ENCODE measurements around the gene CCDC61. TPM values are rescaled to one million over a fixed set of nuclear protein-coding genes. Genes with fewer than 3 reads are reported as not detected.

CCDC61 gene
- polyA plus RNA-seq, 3 donors, result 4.3 to 8.8 (median 6.1) TPM

DNA sequence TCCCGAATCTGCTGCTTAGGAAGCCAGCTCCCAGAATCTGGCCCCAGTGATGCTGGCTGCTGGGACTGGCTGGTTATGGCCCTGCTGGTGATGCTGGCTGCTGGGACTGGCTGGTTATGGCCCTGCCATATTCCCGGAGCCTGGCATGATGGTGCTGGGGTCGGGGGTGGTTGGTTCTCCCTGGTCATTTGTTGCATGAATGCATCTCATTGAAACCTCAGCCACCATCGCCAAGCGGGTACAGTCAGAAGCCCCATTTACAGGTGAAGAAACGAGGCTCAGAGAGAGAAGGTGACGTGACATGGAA lies 25.5 kb downstream of the CCDC61 start:
- no peaks in the 10 kb centered on the region for H3K79me2 ChIP-seq (ENCODE audit: insufficient read depth, low read length)
- Mint-ChIP-seq H3K9me3 (peaks cover 0 to 5% (median under 1%) of the 10 kb centered on the region in 7 donors), H3K4me3 (no peak overlapping the region), H3K36me3 (peaks cover 7 to 21% of the 10 kb centered on the region in 2 donors), H3K27me3 (ENCODE audit: low read depth in 3 of 3) (peaks cover 38 to 56% (median 43%) of the 10 kb centered on the region in 3 donors), H3K4me1 (peaks cover 29% of the 10 kb centered on the region), H3K27ac (peak overlapping the region in 1 of 7 donors; percentile 11)
- TF ChIP-seq, protein P1, sequence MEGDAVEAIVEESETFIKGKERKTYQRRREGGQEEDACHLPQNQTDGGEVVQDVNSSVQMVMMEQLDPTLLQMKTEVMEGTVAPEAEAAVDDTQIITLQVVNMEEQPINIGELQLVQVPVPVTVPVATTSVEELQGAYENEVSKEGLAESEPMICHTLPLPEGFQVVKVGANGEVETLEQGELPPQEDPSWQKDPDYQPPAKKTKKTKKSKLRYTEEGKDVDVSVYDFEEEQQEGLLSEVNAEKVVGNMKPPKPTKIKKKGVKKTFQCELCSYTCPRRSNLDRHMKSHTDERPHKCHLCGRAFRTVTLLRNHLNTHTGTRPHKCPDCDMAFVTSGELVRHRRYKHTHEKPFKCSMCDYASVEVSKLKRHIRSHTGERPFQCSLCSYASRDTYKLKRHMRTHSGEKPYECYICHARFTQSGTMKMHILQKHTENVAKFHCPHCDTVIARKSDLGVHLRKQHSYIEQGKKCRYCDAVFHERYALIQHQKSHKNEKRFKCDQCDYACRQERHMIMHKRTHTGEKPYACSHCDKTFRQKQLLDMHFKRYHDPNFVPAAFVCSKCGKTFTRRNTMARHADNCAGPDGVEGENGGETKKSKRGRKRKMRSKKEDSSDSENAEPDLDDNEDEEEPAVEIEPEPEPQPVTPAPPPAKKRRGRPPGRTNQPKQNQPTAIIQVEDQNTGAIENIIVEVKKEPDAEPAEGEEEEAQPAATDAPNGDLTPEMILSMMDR (IDR thresholded peaks at IDR 0.05), result no peak
- no peaks in the 10 kb centered on the region for H3K9me3 ChIP-seq (replicated peaks in 1 of 2; ENCODE audit: control insufficient read depth in 1 of 2, insufficient read depth in 1 of 2, low read length in 2 of 2)
- no peak for DNase-seq
- intact Hi-C loops (cut with micrococcal nuclease), result no loop called here
- H3K4me3 ChIP-seq (replicated peaks in 1 of 3; ENCODE audit: low read depth in 2 of 3, low read length in 3 of 3), result no peak overlapping the region
- no peak overlapping the region for H2AFZ ChIP-seq (ENCODE audit: insufficient read depth, low read depth, low read length, poor library complexity, severe bottlenecking)
- no peak overlapping the region for H3K4me2 ChIP-seq (replicated peaks; ENCODE audit: extremely low read depth, low read length, poor library complexity, severe bottlenecking)
- H3K9ac ChIP-seq (ENCODE audit: insufficient read depth, low read length, poor library complexity, severe bottlenecking), result no peak overlapping the region
- no peaks in the 10 kb centered on the region for H3K36me3 ChIP-seq (replicated peaks in 1 of 2; ENCODE audit: control insufficient read depth in 1 of 2, insufficient read depth in 2 of 2, low read length in 2 of 2)
- H3K27ac ChIP-seq (ENCODE audit: low read depth in 1 of 2, low read length in 2 of 2), result no peak overlapping the region
- peaks cover 24 to 35% of the 10 kb centered on the region in 2 donors for H3K4me1 ChIP-seq (ENCODE audit: control insufficient read depth in 1 of 2, insufficient read depth in 2 of 2, low read length in 2 of 2)
- 94% methylated on average over 7 of the region's 7 CpGs for WGBS (ENCODE audit: insufficient coverage)
- peaks cover 5 to 40% of the 10 kb centered on the region in 2 donors for H3K27me3 ChIP-seq (ENCODE audit: control insufficient read depth in 2 of 2, insufficient read depth in 2 of 2, low read length in 2 of 2)
- H4K20me1 ChIP-seq (ENCODE audit: insufficient read depth, low read length), result peaks cover 11% of the 10 kb centered on the region

DNA sequence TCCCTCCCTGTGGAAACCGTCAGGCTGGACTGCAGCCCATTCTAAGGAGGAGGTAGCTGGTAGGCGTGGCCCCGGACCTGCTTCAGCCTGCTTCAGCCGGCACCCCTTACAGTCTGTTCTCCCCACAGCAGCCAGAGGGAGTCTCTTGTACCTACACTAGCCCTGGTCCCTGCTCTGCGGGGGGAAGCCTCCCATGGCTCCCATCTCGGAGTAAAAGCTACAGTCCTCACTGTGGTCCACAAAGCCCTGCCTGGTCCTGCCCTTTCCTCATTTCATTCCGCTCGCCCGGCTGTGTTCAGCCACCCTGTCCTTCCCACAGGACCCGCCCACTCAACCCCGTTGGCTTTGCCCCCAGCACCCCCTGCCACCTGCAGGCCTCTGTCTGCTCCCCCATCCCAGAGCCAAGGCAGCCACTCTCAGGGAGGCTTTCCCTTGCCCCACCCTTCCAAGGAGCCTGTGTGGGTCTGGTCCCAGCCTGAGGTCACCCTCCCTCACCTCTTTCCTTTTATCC lies 26.3 kb downstream of the CCDC61 start:
- intact Hi-C loops (cut with micrococcal nuclease), result no loop called here
- Histone ChIP-seq H3K27me3 (ENCODE audit: control insufficient read depth in 2 of 2, insufficient read depth in 2 of 2, low read length in 2 of 2) (peaks cover 3 to 34% of the 10 kb centered on the region in 2 donors), H3K9ac (ENCODE audit: insufficient read depth, low read length, poor library complexity, severe bottlenecking) (no peak overlapping the region), H3K9me3 (replicated peaks in 1 of 2; ENCODE audit: control insufficient read depth in 1 of 2, insufficient read depth in 1 of 2, low read length in 2 of 2) (no peaks in the 10 kb centered on the region), H4K20me1 (ENCODE audit: insufficient read depth, low read length) (peaks cover 5% of the 10 kb centered on the region), H3K4me1 (ENCODE audit: control insufficient read depth in 1 of 2, insufficient read depth in 2 of 2, low read length in 2 of 2) (peaks cover 25 to 35% of the 10 kb centered on the region in 2 donors), H3K4me2 (replicated peaks; ENCODE audit: extremely low read depth, low read length, poor library complexity, severe bottlenecking) (no peak overlapping the region), H3K4me3 (replicated peaks in 1 of 3; ENCODE audit: low read depth in 2 of 3, low read length in 3 of 3) (no peak overlapping the region), H3K36me3 (replicated peaks in 1 of 2; ENCODE audit: control insufficient read depth in 1 of 2, insufficient read depth in 2 of 2, low read length in 2 of 2) (no peaks in the 10 kb centered on the region), H3K27ac (ENCODE audit: low read depth in 1 of 2, low read length in 2 of 2) (no peak overlapping the region), H2AFZ (ENCODE audit: insufficient read depth, low read depth, low read length, poor library complexity, severe bottlenecking) (no peak overlapping the region), H3K79me2 (ENCODE audit: insufficient read depth, low read length) (no peaks in the 10 kb centered on the region)
- TF ChIP-seq, protein P1 (IDR thresholded peaks at IDR 0.05), result no peak
- Mint-ChIP-seq H3K27me3 (ENCODE audit: low read depth in 3 of 3) (peaks cover 33 to 50% (median 41%) of the 10 kb centered on the region in 3 donors), H3K27ac (no peak overlapping the region), H3K4me3 (peak overlapping the region in 1 of 2 donors; percentile 80), H3K36me3 (peaks cover 4 to 19% of the 10 kb centered on the region in 2 donors), H3K4me1 (peaks cover 33% of the 10 kb centered on the region), H3K9me3 (peaks cover 0 to 3% (median 0%) of the 10 kb centered on the region in 7 donors)
- WGBS (ENCODE audit: insufficient coverage), result 69% methylated on average over 9 of the region's 11 CpGs
- DNase-seq, result no peak
